ENCODE results near the gene RAB27A.
"Not testable (repeated sequence)": the region's sequence is repeated elsewhere in the genome, so short reads cannot be mapped to it uniquely, and the experiment has no call there.

RAB27A gene

GRCh38 chr15:55254916-55255679 is 34.5 kb downstream of the RAB27A start:
- intact Hi-C loops (cut with DNase I) = no loop called here
- no peak for DNase-seq

- intact Hi-C loops (cut with DNase I) = no loop called here
- no peak for DNase-seq
These were observed 36.0 kb downstream of the RAB27A start for GRCh38 chr15:55253580-55253979.

- DNase-seq; intact Hi-C loops (cut with DNase I): not testable (repeated sequence)
These were observed 37.4 kb downstream of the RAB27A start for GRCh38 chr15:55252201-55252600.

GRCh38 chr15:55250941-55251340 is 38.7 kb downstream of the RAB27A start:
- no peak for DNase-seq
- intact Hi-C loops (cut with DNase I) = no loop called here

GRCh38 chr15:55250392-55250791 is 39.2 kb downstream of the RAB27A start:
- DNase-seq = no peak
- intact Hi-C loops (cut with DNase I) = no loop called here

GRCh38 chr15:55249885-55250284 is 39.7 kb downstream of the RAB27A start:
- intact Hi-C loops (cut with DNase I); DNase-seq: not testable (repeated sequence)

- DNase-seq = no peak
- intact Hi-C loops (cut with DNase I) = no loop called here
These were observed 40.7 kb downstream of the RAB27A start for GRCh38 chr15:55248895-55249294.

- intact Hi-C loops (cut with DNase I) = no loop called here
- DNase-seq = no peak
These were observed 41.7 kb downstream of the RAB27A start for GRCh38 chr15:55247766-55248427.

GRCh38 chr15:55247311-55247710 is 42.3 kb downstream of the RAB27A start:
- intact Hi-C loops (cut with DNase I) = no loop called here
- DNase-seq = no peak

- no peak for DNase-seq
- intact Hi-C loops (cut with DNase I) = no loop called here
These were observed 43.0 kb downstream of the RAB27A start for GRCh38 chr15:55246567-55246966.

GRCh38 chr15:55245059-55245458 is 44.6 kb downstream of the RAB27A start:
- intact Hi-C loops (cut with DNase I) = no loop called here
- no peak for DNase-seq

GRCh38 chr15:55241891-55242290 is 47.7 kb downstream of the RAB27A start:
- DNase-seq = no peak
- intact Hi-C loops (cut with DNase I) = no loop called here

- DNase-seq = no peak
- intact Hi-C loops (cut with DNase I) = no loop called here
These were observed 48.4 kb downstream of the RAB27A start for GRCh38 chr15:55241186-55241585.

GRCh38 chr15:55240125-55240760 is 49.4 kb downstream of the RAB27A start:
- DNase-seq = no peak
- intact Hi-C loops (cut with DNase I) = no loop called here

GRCh38 chr15:55239440-55240124 is 50.0 kb downstream of the RAB27A start:
- intact Hi-C loops (cut with DNase I) = no loop called here
- no peak for DNase-seq

- intact Hi-C loops (cut with DNase I) = no loop called here
These were observed 50.7 kb downstream of the RAB27A start for GRCh38 chr15:55238877-55239276.

GRCh38 chr15:55237219-55238130 is 52.1 kb downstream of the RAB27A start:
- intact Hi-C loops (cut with DNase I) = no loop called here
- DNase-seq = no peak

More at GRCh38 chr15:55238877-55239276, 50.7 kb downstream of the RAB27A start:
- DNase-seq = no peak

GRCh38 chr15:55235546-55236036 is 54.0 kb downstream of the RAB27A start:
- intact Hi-C loops (cut with DNase I) = no loop called here
- DNase-seq = no peak

- no peak for DNase-seq
- intact Hi-C loops (cut with DNase I) = no loop called here
These were observed 54.9 kb downstream of the RAB27A start for GRCh38 chr15:55234800-55235104.
